COLO668 (cell line): ENCODE data around the gene SLC4A7.
"Not testable (repeated sequence)": the region's sequence is repeated elsewhere in the genome, so short reads cannot be mapped to it uniquely, and the experiment has no call there.

Experiments used
- DNase-seq: peaks from one replicate; lab custom pipeline; 2025; ENCODE audit not compliant: unreplicated experiment; lab: John Stamatoyannopoulos, UW

The SLC4A7 gene

GRCh38 chr3:27438352-27438751, 45.8 kb downstream of the SLC4A7 start:
- DNase-seq = not testable (repeated sequence)

DNA sequence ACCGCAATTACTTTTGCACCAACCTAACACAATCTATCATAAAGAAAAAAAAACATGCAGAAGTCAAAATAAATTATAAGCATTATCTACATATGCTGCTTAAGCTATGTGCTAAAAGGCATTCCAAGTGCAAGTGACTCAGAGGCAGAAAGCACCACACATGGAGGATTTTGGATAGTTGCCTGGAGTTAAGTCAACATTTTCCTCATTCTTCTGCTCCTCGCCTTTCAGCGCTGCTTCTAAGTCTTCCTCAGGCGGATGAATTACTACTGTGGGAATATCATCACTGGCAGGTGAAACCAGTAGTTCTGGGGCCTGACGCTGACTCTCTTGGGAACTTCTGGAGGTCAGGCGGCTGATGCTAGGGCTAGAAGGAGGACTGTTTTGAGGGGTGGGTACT, 53.1 kb downstream of the SLC4A7 start:
- DNase-seq = no peak

GRCh38 chr3:27429909-27430308, 54.3 kb downstream of the SLC4A7 start:
- no peak for DNase-seq

DNA sequence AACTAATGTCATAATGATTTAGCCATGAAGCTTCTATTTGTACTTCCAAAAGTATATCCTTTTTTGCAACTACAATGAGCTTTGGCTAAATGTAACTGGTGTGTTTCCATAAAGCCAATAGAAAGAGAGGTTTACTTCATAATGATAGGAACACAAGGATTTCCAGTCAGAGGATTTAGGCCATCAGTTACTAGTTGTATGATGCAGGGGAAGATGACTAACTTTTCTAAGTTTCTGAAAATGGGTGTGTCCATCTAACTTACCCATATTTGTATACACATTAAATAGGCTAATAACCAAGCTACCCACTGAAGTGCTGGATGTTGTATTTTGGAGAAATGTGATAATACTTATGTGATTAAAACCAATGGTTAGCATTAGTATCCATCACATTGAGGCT, 55.7 kb downstream of the SLC4A7 start:
- no peak for DNase-seq

GRCh38 chr3:27426926-27427325, 57.3 kb downstream of the SLC4A7 start:
- no peak for DNase-seq

DNA sequence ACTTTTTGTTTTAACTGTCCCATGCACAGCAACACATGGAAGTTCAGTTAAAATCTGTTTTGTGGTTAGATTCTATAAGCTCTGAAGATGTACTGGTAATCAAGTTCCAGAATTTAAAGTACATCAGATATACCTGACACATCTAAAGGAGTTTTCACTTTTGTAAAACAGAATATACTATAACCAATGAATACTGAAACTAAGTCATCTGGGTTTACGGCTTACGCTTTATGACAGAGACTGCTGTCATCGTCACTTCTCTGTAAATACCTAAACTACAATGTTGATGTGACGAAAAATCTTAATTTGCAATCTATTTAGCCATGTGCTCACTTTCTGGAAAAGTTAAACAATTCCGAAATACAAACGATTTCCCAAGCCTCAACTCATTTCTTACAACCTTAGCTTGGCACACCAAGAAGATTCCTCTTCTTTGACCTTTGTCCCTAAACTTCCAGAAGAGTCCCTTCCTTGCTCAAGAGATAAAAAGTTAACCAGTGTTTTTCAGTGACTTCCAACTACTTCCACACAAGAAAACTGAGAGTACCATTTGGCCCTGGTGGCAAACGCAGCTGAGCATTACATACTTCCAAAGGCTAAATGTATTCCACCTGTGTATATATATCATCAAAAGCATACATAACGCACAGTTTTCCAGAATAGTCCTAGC, 58.2 kb downstream of the SLC4A7 start:
- DNase-seq = no peak

GRCh38 chr3:27424812-27425521, 59.2 kb downstream of the SLC4A7 start:
- DNase-seq = not testable (repeated sequence)

- DNase-seq = no peak
Measured at GRCh38 chr3:27423463-27423862, 60.7 kb downstream of the SLC4A7 start.

DNA sequence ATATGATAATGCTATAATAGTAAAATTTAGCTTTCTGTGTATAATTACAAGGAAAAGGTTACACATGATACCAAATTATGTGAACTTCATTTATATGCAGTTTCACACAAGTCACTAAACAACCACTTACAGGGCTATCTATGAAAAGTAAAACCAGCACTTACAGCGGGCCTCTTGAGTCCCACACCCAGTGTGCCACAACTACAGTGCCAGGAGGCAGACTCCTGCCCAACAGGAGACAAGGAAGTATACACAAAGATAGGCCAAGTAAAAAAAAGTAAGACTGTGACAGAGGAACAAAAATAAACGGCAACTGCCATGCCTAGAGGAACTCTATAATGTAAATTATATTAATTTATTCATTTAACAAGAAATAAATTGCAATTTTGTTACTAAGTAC, 61.6 kb downstream of the SLC4A7 start:
- no peak for DNase-seq

- no peak for DNase-seq
Measured at GRCh38 chr3:27415202-27415601, 69.0 kb downstream of the SLC4A7 start.

DNA sequence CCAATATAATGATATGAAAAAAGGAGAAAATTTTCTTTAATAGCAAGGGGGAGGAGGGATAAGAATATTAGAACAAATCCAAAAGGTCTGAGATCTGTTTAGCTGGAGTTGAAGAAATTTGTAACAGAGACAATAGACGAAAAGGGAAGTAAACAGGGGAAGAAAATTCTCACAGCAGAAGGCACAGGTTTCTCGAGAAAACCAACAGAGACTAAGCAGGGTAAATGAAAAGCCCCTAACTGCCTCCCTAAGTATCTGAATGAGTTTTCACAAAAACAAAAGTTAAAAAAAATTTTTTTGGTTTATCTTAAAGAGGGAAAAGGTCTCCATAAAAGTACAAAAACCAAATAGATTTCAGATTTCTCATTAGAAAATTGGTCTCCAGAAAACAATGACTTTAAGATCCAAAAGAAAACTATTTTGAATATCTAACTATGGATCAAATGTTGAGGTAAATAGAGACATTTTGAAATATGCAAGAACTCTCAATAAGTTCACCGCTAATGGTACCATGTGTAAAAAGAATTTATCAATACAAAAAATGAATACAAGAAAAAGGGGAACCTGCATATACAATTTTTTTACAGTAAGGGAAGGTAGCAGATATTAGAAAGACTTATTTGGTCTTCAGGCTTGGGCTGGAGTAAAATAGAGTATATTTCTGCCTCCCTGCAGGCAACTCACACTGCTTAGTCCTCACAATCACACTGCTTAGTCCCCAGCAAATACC, 91.1 kb downstream of the SLC4A7 start:
- DNase-seq = no peak

DNA sequence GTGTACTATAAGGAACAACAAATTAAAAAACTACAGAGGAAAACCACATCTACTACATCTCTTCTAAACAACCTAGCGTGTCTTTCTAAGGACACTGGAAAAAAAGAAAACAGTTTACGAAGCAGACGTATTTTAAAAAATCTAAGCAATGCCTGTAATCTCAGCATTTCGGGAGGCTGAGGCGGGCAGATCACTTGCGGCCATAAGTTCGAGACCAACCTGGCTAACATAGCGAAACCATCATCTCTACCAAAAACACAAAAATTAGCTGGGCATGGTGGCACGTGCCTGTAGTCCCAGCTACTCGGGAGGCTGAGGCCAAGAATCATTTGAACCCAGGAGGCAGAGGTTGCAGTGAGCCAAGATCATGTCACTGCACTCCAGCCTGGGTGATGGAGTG, 91.8 kb downstream of the SLC4A7 start:
- not testable (repeated sequence) for DNase-seq

DNA sequence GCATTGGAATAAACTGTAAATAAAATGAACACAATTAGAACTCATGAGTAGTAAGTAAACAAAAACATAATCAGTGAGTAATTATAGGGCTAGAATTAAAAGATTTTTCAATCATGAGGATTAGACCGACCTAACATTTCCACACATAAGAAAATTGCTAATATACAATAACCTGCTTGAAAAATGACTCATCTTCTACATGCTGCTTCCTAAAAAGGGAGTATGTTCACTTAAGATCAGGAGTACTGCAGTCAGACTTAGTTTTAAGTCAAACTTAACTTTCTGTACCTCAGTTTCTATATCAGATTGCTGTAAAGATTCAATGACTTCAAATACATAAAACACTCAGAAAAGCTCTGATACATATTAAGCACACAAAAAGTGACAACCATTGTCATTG, 92.4 kb downstream of the SLC4A7 start:
- DNase-seq = no peak

- no peak for DNase-seq
Measured at GRCh38 chr3:27387625-27388024, 96.6 kb downstream of the SLC4A7 start.

- DNase-seq = no peak
Measured at GRCh38 chr3:27385504-27385903, 98.7 kb downstream of the SLC4A7 start.

DNA sequence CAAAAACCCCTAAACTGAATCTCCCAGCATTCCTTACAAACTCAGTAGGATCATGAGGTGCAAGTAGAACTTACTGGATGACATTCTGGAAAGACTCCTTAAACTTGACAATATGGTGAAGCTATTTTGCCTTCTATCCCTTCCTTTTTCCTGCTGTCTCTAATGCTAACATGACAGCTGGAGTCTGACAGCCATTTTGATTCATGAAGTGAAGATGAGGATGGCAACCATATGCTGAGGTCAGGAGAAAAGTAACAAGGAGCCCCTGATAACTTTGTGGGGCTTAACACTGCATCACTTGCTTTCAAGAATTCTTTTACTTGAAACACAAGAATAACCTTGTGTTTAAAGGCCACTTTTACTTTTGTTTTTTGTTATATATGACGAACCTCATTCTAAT, 100.0 kb downstream of the SLC4A7 start:
- DNase-seq = no peak

GRCh38 chr3:27380433-27381357, 103.5 kb downstream of the SLC4A7 start:
- no peak for DNase-seq

DNA sequence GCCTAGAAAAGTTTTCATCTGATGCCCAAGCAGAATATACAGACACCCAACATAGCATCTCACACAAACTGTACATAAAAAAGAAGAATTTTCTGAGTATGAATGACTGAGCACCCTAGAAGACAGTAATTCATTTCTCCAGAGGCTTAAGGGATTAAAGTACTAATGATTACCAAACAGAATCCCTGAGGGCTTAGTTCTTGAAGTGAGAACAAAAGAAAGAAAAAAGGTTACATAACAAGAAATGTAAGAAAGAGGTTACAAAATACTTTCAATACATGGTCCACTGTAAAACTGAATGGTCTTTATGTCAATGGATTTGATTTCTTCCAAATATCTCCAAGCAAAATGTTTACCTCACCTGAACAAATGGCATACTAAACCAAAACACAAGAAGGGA, 105.9 kb downstream of the SLC4A7 start:
- DNase-seq = no peak

DNA sequence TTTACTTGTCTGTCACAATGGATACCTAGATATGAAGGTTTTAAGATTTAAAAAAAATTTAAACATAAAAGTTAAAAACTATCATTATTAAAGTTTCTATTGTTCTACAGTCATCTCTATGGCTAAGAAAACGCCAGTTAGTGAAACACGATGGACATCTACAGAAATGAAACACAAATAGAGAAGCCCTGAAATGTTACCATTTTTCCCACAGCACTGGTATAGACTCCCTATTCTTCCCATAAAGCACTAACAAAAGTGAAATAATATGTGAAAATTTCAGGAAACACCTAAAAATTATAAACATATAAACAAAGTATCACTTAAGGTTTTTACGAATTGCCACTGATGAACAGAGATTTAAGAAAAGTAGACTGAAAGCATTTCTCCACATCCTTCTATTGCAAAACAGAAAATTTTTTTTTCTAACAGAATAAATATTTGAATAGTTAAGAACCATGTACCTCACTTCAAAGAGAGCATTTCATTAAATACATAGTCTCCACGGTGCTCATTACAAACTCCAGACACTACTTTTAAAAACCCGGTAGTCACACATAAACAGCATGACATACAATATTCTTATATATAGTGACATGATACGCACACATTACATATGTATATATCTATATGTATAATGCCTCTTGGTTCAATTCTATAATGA, 107.9 kb downstream of the SLC4A7 start:
- no peak for DNase-seq

DNA sequence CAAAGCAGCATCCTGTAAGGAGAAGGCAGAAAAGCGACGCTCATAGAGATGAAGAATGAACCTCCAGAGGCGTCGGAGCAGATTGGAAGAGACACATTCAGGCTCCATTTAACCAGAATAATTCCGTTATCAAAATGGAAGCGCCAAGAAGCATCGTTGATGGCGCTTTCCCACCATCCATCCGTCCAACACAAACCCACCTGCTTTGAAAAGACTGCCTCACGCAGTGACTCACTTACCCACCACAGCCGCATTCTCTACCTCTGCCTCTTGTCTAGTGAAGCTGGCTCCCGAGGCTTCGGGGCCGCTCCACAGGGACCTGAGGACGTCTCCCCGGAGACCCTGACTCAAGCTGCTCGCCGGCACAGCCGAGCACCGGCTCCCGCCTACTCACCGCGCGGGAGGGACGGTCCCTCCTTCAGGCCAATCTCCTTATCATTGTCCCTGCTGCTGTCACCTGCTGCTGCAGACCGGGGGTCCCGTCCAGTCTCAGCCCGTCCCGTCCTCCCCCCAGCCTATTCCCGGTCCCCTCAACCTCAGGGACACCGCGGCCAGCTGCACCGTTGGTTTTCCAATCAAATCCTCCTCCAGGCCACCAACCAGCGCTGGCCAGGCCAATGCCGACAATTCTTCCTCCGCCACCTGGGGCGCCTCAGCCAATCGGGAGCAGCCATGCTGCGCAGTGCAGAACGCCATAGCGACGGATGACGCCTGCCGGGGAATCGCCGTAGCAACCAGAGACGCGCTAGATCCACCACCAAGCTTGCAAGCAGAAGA, 115.2 kb downstream of the SLC4A7 start, which contains the start of gene NEK10:
TSS of gene NEK10 (minus strand) at position 553 of the 777 bp plus-strand sequence. CDS start 16,501 bp downstream, outside the sequence.
- DNase-seq = peak; percentile 85
